ENCODE measurements around the gene NLRP9.

- TF ChIP-seq CTCF (IDR thresholded peaks at IDR 0.05; ENCODE audit: low read depth, low read length), result no peak
- no peak for TF ChIP-seq POLR2A (IDR thresholded peaks at IDR 0.05; ENCODE audit: extremely low read depth, insufficient read length)
- TF ChIP-seq MYC (IDR thresholded peaks at IDR 0.05; ENCODE audit: low read depth, low read length), result no peak
- no peak for TF ChIP-seq MAX (IDR thresholded peaks at IDR 0.05; ENCODE audit: low read depth, low read length)
These were observed 63.8 kb downstream of the NLRP9 start for GRCh38 chr19:55674459-55674840.

All from NB4 (cell line).